ENCODE data around the gene PRDM7. TPM values are rescaled to one million over a fixed set of nuclear protein-coding genes. Genes with fewer than 3 reads are reported as not detected.

Gene PRDM7
- total RNA-seq, 4 donors from 2014 or later, result not detected

DNA sequence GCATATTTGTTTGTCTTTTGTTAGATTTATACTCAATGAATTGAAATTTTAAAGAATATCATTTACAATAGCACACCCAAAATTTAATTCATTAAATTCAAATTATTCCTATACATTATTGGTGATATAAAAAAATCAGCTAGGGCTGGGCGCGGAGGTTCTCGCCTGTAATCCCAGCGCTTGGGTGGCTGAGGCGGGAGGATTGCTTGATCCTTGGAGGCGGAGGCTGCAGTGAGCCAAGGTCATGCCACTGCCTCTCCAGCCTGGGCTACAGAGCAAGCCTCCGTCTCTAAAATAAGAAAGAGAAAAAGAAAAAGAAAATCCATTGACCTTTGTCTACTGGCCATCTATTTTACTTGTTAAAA is 4.5 kb upstream of the PRDM7 start:
- no peaks in the 10 kb centered on the region for H3K36me3 ChIP-seq
- peak overlapping the region in 3 of 4 donors; percentile 53 to 67 (median 63) for H3K4me3 ChIP-seq
- intact Hi-C loops (cut with DNase I), result no loop called here
- H3K27me3 ChIP-seq, result peaks cover 0 to 16% (median 0%) of the 10 kb centered on the region in 4 donors
- no peak overlapping the region for H3K27ac ChIP-seq
- no peaks in the 10 kb centered on the region for H3K9me3 ChIP-seq
- no peak for DNase-seq
- peaks cover 3 to 34% (median 11%) of the 10 kb centered on the region in 3 donors for H3K4me1 ChIP-seq
- no peak for TF ChIP-seq POLR2A (IDR thresholded peaks at IDR 0.05)
- TF ChIP-seq CTCF (IDR thresholded peaks at IDR 0.05), result no peak
- WGBS, 2 donors, result 19 to 37% methylated on average over 7 of the region's 7 CpGs

GRCh38 chr16:90078579-90078895 is 1.4 kb upstream of the PRDM7 start:
- 55 to 67% methylated on average over 3 to 6 of the region's 6 CpGs for WGBS, 2 donors
- no peaks in the 10 kb centered on the region for H3K9me3 ChIP-seq
- DNase-seq, result no peak
- H3K4me3 ChIP-seq, result no peak overlapping the region
- peaks cover 3 to 34% (median 11%) of the 10 kb centered on the region in 3 donors for H3K4me1 ChIP-seq
- H3K27me3 ChIP-seq, result peaks cover 0 to 20% (median 0%) of the 10 kb centered on the region in 4 donors
- H3K27ac ChIP-seq, result no peak overlapping the region
- no peaks in the 10 kb centered on the region for H3K36me3 ChIP-seq
- intact Hi-C loops (cut with DNase I), result no loop called here
- TF ChIP-seq CTCF (IDR thresholded peaks at IDR 0.05) (no peak), POLR2A (IDR thresholded peaks at IDR 0.05) (no peak)

DNA sequence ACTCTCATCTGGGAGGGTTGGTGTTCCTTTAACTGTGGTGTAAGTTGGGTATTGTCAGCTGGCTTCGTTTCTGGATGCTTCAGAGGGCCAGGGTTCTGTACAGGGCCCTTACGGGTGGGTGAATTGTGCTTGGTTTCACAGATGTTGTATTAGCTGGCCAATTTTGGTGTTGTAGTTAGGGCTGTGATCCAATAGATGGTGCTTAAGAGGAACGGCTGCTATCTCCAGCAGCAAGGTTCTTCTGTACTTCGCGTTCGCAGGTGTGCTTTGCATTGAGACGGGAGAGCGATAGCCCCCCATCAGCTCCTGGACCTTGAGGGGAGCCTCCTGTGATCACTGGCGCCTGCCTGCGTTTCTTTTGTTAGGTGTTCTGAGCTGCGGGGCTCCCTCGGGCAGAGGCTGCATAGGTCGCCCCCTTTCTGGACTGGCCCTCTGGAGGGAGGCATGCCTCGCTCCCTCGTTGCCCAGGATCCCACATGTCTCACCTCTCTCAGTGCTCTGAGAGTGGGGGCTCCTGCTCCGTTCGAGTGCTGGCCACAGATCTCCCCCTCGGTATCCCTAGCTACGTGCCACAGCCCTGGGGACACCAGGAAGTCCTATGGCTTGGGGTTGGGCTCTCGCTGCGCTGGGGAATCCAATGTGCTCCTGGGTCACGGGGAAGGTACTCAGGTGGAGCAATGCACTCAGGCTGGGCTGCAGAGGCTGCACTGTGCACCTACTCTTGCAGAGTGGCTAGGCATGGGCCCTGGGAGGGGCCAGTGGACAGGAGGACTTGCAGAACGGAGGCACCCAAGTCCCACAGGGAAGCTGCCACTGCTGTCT is 837 bp upstream of the PRDM7 start:
- peak overlapping the region; percentile 11 to 72 (median 56) for H3K27ac ChIP-seq
- 34 to 61% methylated on average over 11 to 15 of the region's 23 CpGs for WGBS, 2 donors

GRCh38 chr16:90072442-90073105 is 4.6 kb downstream of the PRDM7 start:
- 48 to 50% methylated on average over 5 of the region's 5 CpGs for WGBS, 2 donors
- no peak for DNase-seq
- intact Hi-C loops (cut with DNase I), result no loop called here
- Histone ChIP-seq H3K4me3 (no peak overlapping the region), H3K36me3 (no peaks in the 10 kb centered on the region), H3K27me3 (peaks cover 0 to 13% (median 0%) of the 10 kb centered on the region in 4 donors), H3K4me1 (peaks cover 0 to 10% (median 0%) of the 10 kb centered on the region in 3 donors), H3K27ac (no peak overlapping the region), H3K9me3 (no peaks in the 10 kb centered on the region)
- TF ChIP-seq POLR2A (IDR thresholded peaks at IDR 0.05), result no peak
- no peak for TF ChIP-seq CTCF (IDR thresholded peaks at IDR 0.05)

More for the DNA sequence above, 837 bp upstream of the PRDM7 start:
- peaks cover 0 to 20% (median 0%) of the 10 kb centered on the region in 4 donors for H3K27me3 ChIP-seq
- intact Hi-C loops (cut with DNase I), result no loop called here
- H3K4me1 ChIP-seq, result peaks cover 3 to 34% (median 11%) of the 10 kb centered on the region in 3 donors
- peak overlapping the region; percentile 22 to 50 (median 38) for H3K4me3 ChIP-seq
- H3K9me3 ChIP-seq, result no peaks in the 10 kb centered on the region
- no peaks in the 10 kb centered on the region for H3K36me3 ChIP-seq
- TF ChIP-seq POLR2A (IDR thresholded peaks at IDR 0.05) (no peak), CTCF (IDR thresholded peaks at IDR 0.05) (peak in 1 of 6 experiments; percentile 8)
- no peak for DNase-seq

DNA sequence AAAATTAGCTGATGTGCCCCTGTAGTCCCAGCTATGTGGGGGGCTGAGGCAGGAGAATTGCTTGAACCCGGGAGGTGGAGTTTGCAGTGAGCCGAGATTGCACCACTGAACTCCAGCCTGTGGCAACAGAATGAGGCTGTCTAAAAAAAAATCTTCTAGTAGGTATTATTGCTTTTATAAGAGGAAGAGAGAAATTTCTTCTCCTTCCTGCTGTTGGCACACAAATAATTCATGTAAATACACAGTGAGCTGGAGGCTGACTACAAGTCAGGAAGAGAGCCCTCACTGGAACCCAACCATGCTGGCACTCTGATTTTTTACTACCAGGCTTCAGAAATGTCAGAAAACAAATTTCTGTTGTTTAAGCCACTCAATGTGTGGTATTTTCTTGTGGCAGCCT is 6.7 kb downstream of the PRDM7 start:
- Histone ChIP-seq H3K27me3 (peaks cover 0 to 13% (median 0%) of the 10 kb centered on the region in 4 donors), H3K9me3 (no peaks in the 10 kb centered on the region), H3K36me3 (no peaks in the 10 kb centered on the region), H3K4me3 (no peak overlapping the region), H3K4me1 (no peaks in the 10 kb centered on the region), H3K27ac (no peak overlapping the region)
- intact Hi-C loops (cut with DNase I), result no loop called here
- no peak for DNase-seq
- 55 to 85% methylated on average over 2 of the region's 2 CpGs for WGBS, 2 donors
- no peak for TF ChIP-seq POLR2A (IDR thresholded peaks at IDR 0.05)
- no peak for TF ChIP-seq CTCF (IDR thresholded peaks at IDR 0.05)

Measured in esophagus squamous epithelium (tissue), 5 donors.